ENCODE measurements around the gene HIPK2.
"Not testable (repeated sequence)": the region's sequence is repeated elsewhere in the genome, so short reads cannot be mapped to it uniquely, and the experiment has no call there.

HIPK2 gene

DNA sequence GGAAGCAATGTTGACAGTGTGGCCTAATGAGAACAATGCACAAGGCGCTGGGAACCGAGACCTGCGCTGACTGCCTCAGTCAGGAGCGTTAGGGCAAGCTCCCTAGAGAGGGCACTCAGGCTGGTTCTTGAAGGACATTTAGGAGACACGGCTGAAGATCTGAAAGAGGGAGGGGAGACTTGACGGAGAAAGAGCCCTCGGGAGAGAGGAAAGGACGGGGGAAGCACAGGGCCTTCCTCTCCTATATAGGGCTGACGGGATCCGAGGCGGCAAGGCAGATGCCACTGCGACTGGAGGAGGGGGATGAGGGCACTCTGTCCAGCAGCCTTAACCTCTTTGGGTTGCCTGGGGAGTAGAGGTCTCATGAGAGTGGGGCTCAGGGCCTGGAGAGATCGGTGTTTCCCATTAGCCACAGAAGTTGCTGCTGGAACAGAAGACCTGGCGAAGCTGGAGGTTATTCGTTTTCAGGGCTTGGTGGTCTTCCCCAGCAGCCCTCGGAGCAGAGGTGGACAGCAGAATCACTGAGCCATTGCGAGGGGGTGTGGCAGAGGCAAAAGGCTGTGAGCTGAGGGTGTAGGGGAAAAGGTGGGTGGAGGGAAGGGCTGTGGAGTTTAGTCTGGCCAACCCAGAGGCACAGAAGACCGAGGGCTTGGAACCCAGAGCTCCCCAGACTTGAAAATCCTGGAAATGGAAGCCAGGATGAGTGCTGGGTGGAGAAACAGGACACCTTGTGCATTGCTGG lies 218.3 kb downstream of the HIPK2 start:
- FAIRE-seq = no peak

DNA sequence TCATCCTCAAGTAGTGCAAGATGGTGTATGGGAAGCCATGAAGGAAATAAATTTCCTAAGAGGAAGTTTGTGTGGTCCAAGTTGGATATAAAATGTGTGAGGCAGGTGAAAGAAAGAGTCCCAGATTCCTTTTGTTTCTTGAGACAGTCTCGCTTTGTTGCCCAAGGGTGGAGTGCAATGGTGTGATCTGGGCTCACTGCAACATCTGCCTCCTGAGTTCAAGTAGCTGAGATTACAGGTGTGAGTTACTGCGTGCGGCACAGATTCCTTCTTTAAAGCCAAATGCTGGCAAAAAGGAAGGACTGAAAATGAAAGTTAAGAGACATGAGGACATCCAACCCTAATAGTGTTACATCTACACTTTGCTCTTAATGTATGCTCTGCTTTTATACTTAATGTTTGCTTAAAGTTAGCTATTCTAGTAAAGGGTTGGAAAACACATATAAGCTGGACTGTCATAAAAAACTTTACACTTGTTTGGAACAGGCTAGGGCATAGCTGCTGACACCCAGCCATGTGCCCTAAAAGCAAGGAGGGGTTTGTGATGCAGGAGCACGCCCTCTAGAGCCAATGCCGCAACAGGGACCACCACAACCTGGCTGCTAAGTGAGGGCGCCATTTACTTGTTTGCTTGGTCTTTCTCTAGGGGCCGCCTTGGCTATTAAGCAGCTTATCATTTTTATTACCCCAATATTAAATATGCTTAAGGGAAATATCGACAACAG lies 219.8 kb downstream of the HIPK2 start:
- FAIRE-seq = no peak

DNA sequence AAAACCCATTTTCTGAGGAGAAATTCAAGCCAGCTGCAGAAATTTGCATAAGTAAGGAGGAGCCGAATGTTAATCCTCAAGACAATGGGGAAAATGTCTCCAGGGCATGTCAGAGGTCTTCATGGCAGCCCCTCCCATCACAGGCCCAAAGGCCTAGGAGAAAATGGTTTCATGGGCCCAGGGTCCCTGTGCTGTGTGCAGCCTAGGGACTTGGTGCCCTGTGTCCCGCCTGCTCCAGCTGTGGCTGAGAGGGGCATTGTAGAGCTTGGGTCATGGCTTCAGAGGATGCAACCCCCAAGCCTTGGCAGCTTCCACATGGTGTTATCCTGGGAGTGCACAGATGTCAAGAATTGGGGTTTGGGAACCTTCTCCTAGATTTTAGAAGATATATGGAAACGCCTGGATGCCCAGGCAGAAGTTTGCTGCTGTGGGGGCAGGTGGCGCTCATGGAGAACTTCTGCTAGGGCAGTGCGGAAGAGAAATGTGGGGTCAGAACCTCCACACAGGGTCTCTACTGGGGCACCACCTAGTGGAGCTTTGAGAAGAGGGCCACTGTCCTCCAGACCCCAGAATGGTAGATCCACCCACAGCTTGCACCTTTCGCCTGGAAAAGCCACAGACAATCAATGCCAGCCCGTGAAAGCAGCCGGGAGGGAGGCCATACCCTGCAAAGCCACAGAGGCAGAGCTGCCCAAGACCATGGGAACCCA lies 223.7 kb downstream of the HIPK2 start:
- FAIRE-seq = not testable (repeated sequence)

DNA sequence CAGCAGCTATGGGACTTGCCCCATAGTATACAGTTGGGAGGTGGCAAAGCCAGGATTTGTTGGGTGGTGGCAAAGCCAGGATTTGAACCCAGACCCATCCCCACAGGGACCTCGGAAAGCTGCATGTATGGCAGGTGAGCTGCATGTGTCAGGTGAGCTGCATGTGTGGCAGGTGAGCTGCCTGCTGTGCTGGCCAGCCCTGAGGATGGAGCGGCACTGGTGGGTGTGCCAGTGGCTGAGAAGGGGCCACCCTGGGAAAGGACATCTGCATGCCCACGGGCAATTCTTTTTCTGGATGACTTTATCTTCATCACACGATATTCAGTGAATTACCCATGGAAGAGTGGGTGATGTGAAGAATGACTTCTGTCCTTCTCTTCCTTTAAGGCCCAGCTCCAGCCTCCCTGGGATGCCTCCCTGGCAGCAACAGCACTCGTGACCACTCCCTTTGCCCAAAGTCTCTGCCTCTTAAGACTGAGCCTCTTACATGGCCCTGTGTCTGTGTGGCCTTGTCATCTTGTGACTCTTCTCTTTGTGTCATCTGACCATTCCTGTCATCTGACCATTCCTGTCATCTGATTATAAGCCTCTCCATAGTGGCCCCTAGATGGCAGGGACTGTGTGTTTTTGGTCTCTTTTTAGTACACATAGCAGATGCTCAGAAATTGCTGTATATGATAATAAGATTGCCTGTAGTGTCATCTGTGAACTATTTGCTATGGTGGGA lies 229.3 kb downstream of the HIPK2 start:
- no peak for FAIRE-seq

DNA sequence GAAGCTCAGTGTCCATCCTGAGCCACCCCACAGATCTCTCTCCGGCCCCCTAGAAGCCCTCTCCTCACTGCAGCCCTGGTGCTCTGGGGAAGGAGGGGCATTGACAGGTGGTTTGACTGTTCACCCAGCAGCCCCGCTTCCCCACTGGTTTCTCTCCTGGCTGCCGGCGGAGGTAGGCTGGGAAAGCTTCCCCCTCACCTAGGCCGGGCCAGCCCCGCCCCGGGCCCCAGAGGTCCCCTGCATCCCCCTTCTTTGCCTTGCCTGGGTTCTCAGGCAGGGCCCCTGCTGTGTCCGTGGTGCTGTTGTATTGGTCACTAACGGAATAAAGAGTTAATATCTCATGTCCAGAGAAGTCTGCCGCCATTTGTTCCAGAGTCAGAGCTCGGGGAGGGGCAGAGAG lies 233.2 kb downstream of the HIPK2 start:
- no peak for FAIRE-seq

DNA sequence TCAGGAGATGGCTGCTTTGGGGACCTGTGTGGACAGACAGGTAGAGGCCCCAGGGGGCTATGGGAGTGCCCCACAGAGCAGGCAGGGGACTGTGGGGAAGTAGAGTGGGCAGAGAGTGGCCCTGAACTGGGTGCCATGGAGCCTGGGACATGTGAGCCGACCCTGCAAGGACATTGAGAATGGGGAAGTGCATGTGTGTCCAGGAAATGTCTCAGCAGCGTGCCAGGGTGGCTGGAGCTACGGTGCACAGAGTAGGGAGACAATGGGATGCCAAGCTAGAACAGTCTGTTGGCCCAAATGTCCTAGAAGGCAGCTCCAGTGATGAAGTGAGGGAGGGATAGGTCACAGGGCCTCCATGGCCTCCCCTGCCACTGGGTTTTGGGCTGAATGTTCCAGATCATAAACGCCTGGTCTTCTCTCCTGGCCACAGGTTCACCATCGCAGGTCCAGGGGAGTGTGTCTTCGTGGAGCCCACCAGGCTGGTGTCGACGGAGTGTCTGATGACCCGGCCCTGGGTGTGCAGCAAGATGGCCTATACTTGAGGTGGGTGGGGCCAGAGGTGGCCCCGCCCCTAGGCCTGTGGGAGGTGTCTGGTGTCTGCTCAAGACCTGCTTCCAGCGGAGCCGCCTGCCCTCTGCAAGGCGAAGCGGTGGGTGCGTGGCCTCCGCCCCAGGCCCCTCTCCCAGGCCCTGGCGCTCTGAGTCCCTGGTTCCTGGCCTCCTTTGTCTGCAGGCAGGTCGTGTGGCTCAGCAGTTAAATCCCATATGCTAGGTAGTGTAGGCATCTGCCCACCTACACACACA lies 233.8 kb downstream of the HIPK2 start:
- FAIRE-seq = no peak

DNA sequence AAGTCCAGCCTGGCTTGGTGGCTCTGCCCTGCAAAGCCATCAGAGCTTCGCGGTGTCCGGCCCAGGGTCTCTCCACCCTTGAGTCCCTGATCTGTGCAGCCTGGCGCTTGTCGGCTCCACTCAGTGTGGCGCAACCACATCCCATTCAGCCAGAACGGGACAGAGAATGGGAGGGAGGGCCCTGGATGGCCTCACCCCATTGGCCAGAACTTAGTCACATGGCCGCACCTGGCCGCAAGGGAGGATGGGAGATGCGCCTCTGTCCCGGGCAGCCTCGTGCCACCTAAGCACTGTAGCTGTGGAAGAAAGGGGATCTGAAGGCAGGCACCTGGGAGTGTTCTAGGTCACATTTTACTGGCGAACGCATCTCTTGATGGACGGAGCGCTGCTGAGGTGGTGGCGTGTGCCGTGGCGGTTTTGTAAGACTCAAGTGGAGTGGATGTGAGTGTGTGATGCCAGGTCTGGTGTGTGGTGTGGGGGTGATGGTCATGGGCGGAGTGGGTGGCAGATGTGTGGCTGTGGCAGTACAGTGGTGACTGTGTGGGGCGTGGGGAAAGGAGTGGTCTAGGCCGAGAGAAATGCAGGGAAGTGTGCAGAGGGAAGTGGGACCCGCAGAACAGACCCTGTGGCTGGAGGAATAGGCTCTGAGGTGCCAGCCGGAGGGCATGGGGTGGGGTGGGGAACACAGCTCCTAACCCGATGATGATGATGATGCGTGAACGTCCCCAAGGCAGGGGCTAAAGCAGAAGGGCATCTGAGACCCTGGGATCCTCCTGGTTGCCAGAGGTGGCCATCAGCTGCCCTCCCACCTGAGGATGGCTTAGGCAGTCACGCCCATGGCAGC lies 235.3 kb downstream of the HIPK2 start:
- no peak for FAIRE-seq

DNA sequence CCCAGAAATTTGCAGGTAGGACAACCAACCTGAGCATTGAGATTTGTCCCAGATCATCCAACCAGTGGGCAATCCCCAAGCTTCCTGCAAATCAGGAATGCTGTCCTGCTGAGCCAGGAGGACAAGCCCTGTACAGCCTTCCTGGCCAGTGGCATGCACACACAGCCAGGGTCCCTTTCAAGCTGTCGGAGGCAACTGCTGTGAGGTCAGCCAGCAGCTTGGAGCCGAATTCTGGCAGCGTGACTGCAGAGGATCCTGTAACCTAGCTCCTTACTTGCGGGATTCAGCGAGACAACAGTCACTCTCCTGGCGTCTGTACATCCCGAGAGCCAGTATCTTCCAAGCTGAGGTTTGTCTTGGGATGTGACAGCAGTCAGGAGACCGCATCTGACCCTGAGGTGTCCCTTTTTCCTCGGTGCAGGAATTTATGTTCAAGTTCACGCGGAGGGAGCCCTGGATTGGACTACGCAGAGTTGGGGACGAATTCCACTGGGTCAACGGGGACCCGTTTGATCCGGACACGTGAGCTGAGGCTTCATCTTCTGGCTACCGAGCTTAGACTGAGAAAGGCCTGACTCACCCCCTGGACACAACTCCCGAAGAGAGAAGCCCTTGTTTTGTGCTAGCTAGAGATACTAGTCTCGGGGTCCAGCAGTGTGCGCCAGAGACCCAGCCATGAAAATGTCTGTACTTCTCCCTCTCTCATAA lies 236.0 kb downstream of the HIPK2 start:
- FAIRE-seq = no peak

DNA sequence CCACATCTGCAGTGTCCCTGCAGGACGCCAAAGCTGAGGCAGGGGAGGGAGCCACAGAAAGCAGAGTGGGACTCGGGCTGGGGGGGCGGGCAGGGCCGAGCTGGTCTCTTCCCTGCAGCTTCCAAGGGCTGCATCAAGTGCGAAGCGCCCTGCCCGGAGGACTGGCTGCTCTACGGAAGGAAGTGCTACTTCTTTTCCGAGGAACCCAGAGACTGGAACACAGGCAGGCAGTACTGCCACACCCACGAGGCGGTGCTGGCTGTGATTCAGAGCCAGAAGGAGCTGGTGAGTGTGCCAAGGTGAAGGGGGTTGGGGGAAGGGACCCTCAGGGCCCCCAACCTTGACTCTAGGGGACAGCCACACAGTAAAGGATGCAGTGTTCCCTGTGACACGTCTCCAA lies 237.6 kb downstream of the HIPK2 start:
- FAIRE-seq = no peak

DNA sequence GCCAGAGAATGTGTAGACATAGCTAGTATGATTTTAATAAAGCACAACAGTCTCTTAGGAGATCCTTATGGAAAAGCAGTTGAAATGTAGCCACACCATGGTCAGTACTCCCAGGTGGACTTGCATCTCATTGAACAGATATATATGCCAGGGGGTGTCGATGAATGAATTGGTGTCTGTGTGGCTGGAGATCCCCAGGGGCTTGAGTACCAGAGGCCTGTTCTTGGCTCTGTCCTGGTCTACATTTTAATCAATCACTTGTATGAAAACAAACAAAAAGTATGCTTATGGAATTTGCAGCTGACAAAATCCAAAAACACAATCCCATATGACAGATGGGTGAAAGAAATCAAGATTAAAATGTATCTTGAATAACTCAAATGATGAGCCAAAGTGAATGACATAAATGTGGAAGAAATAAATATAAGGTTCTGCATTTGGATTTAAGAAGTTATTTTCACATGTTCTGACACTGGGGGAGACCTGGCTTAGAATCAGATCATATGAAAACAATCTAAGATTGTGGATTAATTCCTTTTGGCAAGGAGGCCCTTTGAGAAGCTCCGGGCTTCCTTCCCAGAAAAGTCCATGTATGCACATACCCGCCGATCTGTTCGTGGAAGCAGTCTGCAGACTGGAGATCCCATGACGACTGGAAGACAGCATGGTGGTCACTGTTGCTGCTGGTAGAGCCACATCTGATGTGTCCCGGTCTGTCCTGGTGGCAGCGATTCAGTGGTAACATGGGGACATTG lies 238.7 kb downstream of the HIPK2 start:
- FAIRE-seq = no peak

DNA sequence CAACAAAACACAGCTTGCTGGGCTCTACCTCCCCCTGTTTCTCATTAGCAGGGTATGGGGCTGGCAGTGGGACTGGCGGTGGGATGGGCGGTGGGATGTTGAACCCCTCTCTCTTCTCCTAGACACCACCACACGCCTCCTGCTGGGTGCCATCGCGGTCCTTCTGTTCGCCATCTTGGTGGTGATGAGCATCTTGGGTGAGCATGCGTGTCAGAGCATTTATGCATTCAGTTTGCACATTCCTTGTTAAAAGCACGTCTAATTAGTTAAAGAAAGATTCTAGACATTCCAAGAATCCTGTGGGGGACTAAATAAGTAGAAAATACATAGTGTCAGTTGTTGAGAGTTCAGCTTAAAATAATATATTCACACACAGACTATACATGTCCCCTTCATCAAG lies 241.6 kb downstream of the HIPK2 start:
- FAIRE-seq = no peak

DNA sequence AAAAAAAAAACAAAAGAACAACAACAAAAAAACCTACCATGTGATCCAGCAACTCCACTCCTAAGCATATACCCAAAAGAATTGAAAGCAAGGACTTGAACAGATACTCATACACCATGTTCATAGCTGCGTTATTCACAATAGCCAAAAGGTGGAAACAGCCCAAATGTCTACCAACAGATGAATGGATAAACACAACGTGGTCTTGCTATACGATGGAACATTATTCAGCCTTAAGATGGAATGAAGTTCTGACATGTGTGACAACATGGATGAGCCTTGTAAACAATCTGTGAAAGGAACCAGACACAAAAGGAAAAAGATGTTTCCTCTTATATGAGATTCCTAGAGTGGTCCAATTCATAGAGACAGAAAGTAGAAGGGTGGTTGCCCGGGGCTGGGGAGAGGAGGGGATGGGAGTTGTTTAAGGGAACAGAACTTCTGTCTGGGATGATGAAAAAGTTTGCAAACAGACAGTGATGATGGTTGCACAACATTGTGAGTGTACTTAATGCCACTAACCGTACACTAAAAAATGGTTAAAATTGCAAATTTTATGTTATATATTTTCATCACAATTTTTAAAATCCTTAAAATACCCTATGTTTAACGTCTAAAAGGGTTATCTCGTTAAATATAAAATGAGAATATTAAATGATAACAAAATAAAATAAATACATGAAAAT lies 242.7 kb downstream of the HIPK2 start:
- FAIRE-seq = no peak

DNA sequence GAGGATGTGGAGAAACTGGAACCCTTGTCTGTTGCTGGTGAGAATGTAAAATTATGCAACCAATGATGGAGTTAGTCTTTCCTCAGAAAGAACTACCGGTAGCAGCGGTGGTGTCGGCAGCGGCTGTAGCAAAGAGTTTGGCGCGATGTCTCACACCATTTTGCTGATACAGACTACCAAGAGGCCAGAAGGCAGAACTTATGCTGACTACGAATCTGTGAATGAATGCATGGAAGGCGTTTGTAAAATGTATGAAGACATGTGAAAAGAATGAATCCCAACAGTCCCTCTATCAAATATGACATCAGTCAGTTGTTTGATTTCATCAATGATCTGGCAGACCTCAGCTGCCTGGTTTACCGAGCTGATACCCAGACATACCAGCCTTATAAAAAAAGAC lies 243.7 kb downstream of the HIPK2 start:
- FAIRE-seq = no peak

DNA sequence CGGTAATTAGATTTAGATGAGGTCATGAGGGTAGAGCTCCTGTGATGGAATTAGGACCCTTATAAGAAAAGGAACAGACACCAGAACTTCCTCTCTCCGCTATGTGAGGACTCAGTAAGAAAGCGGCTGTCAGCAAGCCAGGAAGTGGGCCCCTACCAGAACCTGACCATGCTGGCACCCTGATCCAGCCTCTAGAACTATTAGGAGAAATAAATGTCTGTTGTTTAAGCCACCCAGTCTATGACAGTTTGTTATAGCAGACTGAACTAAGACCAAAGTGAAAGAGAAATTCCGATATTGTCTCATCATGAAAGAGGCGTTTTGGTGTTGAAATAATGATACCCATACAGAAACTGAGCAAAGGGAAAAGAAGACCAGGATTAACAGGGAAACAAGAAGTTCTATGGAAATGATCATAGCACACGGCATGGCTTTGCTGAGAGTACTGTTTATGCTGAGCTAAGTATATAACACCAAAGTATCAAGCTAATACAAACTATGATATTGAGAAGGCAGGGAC lies 245.1 kb downstream of the HIPK2 start:
- no peak for FAIRE-seq

DNA sequence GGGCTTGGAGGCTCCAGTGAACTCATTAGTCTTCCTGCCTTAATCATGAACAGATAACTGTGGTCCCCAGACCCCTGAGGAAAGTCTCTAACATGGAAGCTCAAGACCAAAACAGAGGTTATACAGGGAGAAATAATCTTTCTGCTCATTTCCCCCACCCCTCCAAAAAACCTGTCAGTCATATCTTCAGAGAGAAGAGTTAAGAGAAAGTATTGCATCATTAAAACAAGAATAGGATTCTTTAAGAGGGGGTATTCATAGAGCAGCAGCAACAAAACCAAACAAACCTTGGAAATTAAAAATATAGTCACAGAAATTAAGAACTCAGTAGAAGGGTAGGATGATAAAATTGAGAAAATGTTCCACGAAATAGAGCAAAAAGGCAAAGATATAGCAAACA lies 246.7 kb downstream of the HIPK2 start:
- FAIRE-seq = no peak

DNA sequence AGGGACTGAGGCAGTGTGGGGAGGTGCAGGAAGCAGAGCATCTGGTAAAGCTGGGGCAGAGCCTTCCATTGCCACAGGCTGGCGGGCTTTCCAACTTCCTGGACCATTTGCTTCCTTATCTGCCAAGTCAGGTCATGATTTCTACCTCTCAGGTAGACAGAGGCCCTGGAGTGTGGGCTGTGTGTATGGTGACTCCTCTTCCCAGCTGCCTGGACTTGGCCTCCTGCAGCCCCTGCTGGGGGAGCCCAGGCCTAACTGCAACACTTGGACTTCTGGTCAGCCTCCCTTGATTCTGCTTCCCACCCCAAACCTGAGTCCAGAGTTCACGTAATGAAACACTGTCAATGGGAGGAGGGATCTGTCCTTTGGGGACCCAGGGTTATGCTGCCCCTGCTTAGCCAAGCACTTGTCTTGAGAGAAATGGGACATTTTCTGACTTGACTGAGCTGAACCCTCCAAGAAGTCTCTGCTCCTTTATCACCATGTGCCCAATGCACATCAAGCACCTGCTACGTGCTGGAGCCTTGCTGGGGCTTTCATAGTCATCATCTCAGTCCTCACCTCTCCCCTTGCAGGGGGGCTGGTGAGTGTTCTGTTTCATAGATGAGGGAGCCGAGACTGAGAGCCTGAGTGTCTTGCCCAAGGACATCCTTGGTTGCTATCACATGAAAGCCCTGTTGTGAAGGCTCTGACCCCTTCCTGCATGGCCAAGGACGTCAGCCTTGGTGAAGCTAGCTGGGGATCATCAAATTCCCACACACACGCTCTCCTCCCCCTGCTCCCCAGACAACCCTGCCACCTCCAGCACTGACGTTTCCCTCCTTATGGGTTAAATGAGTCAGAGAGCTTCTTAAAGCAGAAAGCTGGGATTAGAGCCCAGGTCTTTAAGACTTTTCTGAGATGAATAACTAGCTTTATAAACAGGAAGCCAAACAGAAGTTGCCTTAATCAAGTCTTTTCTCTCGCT lies 250.9 kb downstream of the HIPK2 start:
- FAIRE-seq = no peak

DNA sequence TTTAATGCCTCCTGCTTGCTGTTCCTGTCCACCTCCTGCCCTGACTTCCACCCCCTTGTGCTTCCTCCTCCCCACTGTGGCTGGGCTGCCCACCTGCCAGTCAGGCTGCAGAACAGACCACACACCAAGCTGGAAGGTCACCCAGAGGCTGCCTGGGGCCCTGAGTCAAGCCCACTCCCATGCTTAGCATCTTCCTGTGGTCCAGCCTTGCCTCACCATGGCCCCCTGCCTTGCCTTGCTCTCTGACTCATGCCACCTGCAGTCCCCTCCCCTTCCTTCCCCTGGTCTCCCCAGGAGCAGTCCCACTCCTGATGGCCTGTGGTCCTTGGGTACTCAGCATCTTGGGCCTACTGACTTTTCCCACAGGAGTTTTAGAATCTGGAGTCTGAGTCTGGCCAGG lies 252.0 kb downstream of the HIPK2 start:
- no peak for FAIRE-seq

DNA sequence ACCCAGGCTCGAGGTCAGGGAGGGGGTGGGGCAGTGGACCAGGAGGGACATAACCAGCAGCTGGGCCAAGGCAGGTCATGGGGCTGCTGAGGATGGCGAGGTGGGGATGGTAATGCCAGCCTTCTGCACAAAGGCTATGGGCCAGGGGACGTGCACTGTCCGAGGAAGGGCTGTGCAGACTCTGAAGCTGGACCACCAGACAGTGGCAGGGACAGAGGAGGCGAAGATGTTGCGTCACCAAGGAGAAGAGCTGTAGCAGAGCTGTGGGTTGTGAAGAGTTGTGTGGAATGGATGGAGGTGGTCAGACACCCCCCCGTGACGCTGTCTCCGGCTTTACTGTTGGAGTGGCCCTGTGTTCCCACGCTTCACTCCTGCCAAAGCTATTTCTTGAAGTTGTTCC lies 252.6 kb downstream of the HIPK2 start:
- no peak for FAIRE-seq

Data from TTC549 (cell line).